IMR-90 (cell line): ENCODE results near the gene ABCC10. TPM values are rescaled to one million over a fixed set of nuclear protein-coding genes. Genes with fewer than 3 reads are reported as not detected.

ENCODE experiments used
- ATAC-seq: fragments of 200-7000 bp; cut with Tn5 transposase; 2 replicates; pipeline ENCODE4 v1.9.1; 2020; ENCODE audit warnings: low read depth, mild to moderate bottlenecking, moderate library complexity
- BruUV-seq: library from RNA; stranded (reverse); fragments of 400-500 nt; replicated peaks from 2 replicates; lab custom pipeline; 2021; lab: Mats Ljungman, UMichigan
- CTCF ChIA-PET: fragments of 300-600 bp; formaldehyde crosslinking; extraction: SDS; loops from one replicate; lab custom pipeline; 2021; ENCODE audit warnings: antibody characterized with exemption; lab: Yijun Ruan, JAX
- POLR2A ChIA-PET: fragments of 300-600 bp; sonication (Branson Sonifier 250); formaldehyde crosslinking; loops from one replicate; lab custom pipeline; 2022; ENCODE audit warnings: antibody characterized with exemption; ENCODE audit not compliant: unreplicated experiment; lab: Charles Lee
- DNase-seq: peaks from one replicate; pipeline ENCODE4 v3.0.0; 2013
- H2AFZ ChIP-seq: replicated peaks from 2 replicates; pipeline ENCODE3; 2013; ENCODE audit warnings: low read length, mild to moderate bottlenecking; ENCODE audit not compliant: poor library complexity
- H2AK5ac ChIP-seq: 2 replicates; pipeline ENCODE4 v1.6.1; 2013; ENCODE audit warnings: low read depth, low read length, inconsistent platforms
- H2AK9ac ChIP-seq: replicated peaks from 2 replicates; pipeline ENCODE3; 2013; ENCODE audit warnings: mild to moderate bottlenecking, low read depth, low read length, moderate library complexity; ENCODE audit not compliant: poor library complexity
- H2BK120ac ChIP-seq: 2 replicates; pipeline ENCODE4 v1.6.1; 2013; ENCODE audit warnings: low read depth, low read length, inconsistent platforms
- H2BK15ac ChIP-seq: 3 replicates; pipeline ENCODE4 v1.6.1; 2013; ENCODE audit warnings: low read depth, low read length, inconsistent platforms
- H2BK20ac ChIP-seq: 2 replicates; pipeline ENCODE4 v1.6.1; 2013; ENCODE audit warnings: low read depth, mild to moderate bottlenecking, inconsistent platforms, low read length, moderate library complexity
- H2BK5ac ChIP-seq: 2 replicates; pipeline ENCODE4 v1.6.1; 2013; ENCODE audit warnings: mild to moderate bottlenecking, low read depth, low read length, inconsistent platforms; ENCODE audit not compliant: poor library complexity, severe bottlenecking
- H3K14ac ChIP-seq: replicated peaks from 2 replicates; pipeline ENCODE4 v1.6.1; 2013; ENCODE audit warnings: low read depth, low read length, inconsistent platforms
- H3K18ac ChIP-seq: 2 replicates; pipeline ENCODE4 v1.6.1; 2013; ENCODE audit warnings: low read depth, low read length, control low read depth
- H3K23ac ChIP-seq: 2 replicates; pipeline ENCODE4 v1.6.1; 2013; ENCODE audit warnings: low read depth, low read length, inconsistent platforms
- H3K27ac ChIP-seq: 2 replicates; pipeline ENCODE4 v1.5.1; 2013; ENCODE audit warnings: mild to moderate bottlenecking, control low read depth, low read length; ENCODE audit not compliant: insufficient read depth
- H3K27me3 ChIP-seq: 2 replicates; pipeline ENCODE4 v1.6.1; 2013; ENCODE audit warnings: low read length; ENCODE audit not compliant: control insufficient read depth, insufficient read depth
- H3K36me3 ChIP-seq: 2 replicates; pipeline ENCODE4 v1.6.1; 2013; ENCODE audit warnings: low read length, mixed read lengths; ENCODE audit not compliant: control insufficient read depth, insufficient read depth
- H3K4ac ChIP-seq: 2 replicates; pipeline ENCODE4 v1.6.1; 2013; ENCODE audit warnings: low read depth, low read length, inconsistent platforms
- H3K4me1 ChIP-seq: 2 replicates; pipeline ENCODE4 v1.6.1; 2013; ENCODE audit warnings: low read length, mixed read lengths; ENCODE audit not compliant: control insufficient read depth, insufficient read depth
- H3K4me2 ChIP-seq: 2 replicates; pipeline ENCODE4 v1.6.1; 2013; ENCODE audit warnings: low read depth, mild to moderate bottlenecking, control low read depth, low read length, moderate library complexity
- H3K4me3 ChIP-seq: 2 replicates; pipeline ENCODE4 v1.5.1; 2013; ENCODE audit warnings: low read depth, mild to moderate bottlenecking, control low read depth, low read length, moderate library complexity; ENCODE audit not compliant: insufficient read depth
- H3K56ac ChIP-seq: 2 replicates; pipeline ENCODE4 v1.6.1; 2013; ENCODE audit warnings: low read length, inconsistent platforms; ENCODE audit not compliant: insufficient read depth; ENCODE audit errors: extremely low read depth
- H3K79me1 ChIP-seq, 2 experiments: 2 replicates each; pipeline ENCODE4 v1.6.1; 2013; ENCODE audit warnings: low read length in 2 of 2, inconsistent platforms in 1 of 2, low read depth in 1 of 2
- H3K9ac ChIP-seq: 2 replicates; pipeline ENCODE4 v1.6.1; 2013; ENCODE audit warnings: low read depth, low read length, control low read depth
- H3K9me1 ChIP-seq: 2 replicates; pipeline ENCODE4 v1.6.1; 2013; ENCODE audit warnings: low read length, inconsistent platforms; ENCODE audit not compliant: insufficient read depth
- H3K9me3 ChIP-seq: 2 replicates; pipeline ENCODE4 v1.6.1; 2013; ENCODE audit warnings: low read length; ENCODE audit not compliant: control insufficient read depth, insufficient read depth
- H4K20me1 ChIP-seq: 2 replicates; pipeline ENCODE4 v1.6.1; 2013; ENCODE audit warnings: low read length, inconsistent platforms; ENCODE audit not compliant: insufficient read depth
- H4K5ac ChIP-seq: 2 replicates; pipeline ENCODE4 v1.6.1; 2013; ENCODE audit warnings: mild to moderate bottlenecking, low read depth, low read length, control low read depth
- H4K8ac ChIP-seq, 2 experiments: 2 replicates each; pipeline ENCODE4 v1.6.1; 2013; ENCODE audit warnings: low read depth in 2 of 2, low read length in 2 of 2, control low read depth in 1 of 2, inconsistent platforms in 1 of 2
- H4K91ac ChIP-seq: 2 replicates; pipeline ENCODE4 v1.6.1; 2013; ENCODE audit warnings: low read depth, low read length, inconsistent platforms; ENCODE audit not compliant: insufficient read depth
- BHLHE40 ChIP-seq: fragments of 150-350 bp; IDR thresholded peaks from 2 replicates; pipeline ENCODE4 v1.6.1; 2016; ENCODE audit warnings: mild to moderate bottlenecking, low read depth, low read length
- CEBPB ChIP-seq: IDR thresholded peaks from 2 replicates; pipeline ENCODE4 v1.6.1; 2012; ENCODE audit warnings: low read depth, low read length, improper control_type of control experiment
- CHD1 ChIP-seq: IDR thresholded peaks from 2 replicates; pipeline ENCODE4 v1.6.1; 2012; ENCODE audit warnings: low read depth, low read length, improper control_type of control experiment
- CTCF ChIP-seq: conservative IDR thresholded peaks from 2 replicates; pipeline ENCODE4 v1.5.1; 2012; ENCODE audit warnings: mild to moderate bottlenecking, low read depth, low read length, improper control_type of control experiment
- FOS ChIP-seq: fragments of 150-350 bp; IDR thresholded peaks from 2 replicates; pipeline ENCODE4 v1.6.1; 2016; ENCODE audit warnings: low read depth, low read length
- MAFK ChIP-seq: IDR thresholded peaks from 2 replicates; pipeline ENCODE4 v1.6.1; 2012; ENCODE audit warnings: low read depth, low read length, improper control_type of control experiment
- MAZ ChIP-seq: IDR thresholded peaks from 2 replicates; pipeline ENCODE4 v1.6.1; 2012; ENCODE audit warnings: low read depth, mild to moderate bottlenecking, low read length, improper control_type of control experiment, moderate library complexity, borderline replicate concordance
- MXI1 ChIP-seq: IDR thresholded peaks from 2 replicates; pipeline ENCODE4 v1.6.1; 2012; ENCODE audit warnings: low read depth, mild to moderate bottlenecking, low read length, moderate library complexity, borderline replicate concordance
- NFE2L2 ChIP-seq: fragments of 150-350 bp; IDR thresholded peaks from 2 replicates; pipeline ENCODE4 v1.6.1; 2016; ENCODE audit warnings: low read depth, mild to moderate bottlenecking, low read length
- POLR2A ChIP-seq: IDR thresholded peaks from 2 replicates; pipeline ENCODE4 v1.6.1; 2012; ENCODE audit warnings: mild to moderate bottlenecking, low read depth, low read length
- RAD21 ChIP-seq: IDR thresholded peaks from 2 replicates; pipeline ENCODE4 v1.6.1; 2012; ENCODE audit warnings: low read length, improper control_type of control experiment
- RCOR1 ChIP-seq: IDR thresholded peaks from 2 replicates; pipeline ENCODE4 v1.6.1; 2012; ENCODE audit warnings: mild to moderate bottlenecking, low read length, improper control_type of control experiment; ENCODE audit not compliant: insufficient replicate concordance
- RFX5 ChIP-seq: IDR thresholded peaks from 2 replicates; pipeline ENCODE4 v1.8.0; 2012; ENCODE audit warnings: low read depth, mild to moderate bottlenecking, low read length, moderate library complexity
- SMC3 ChIP-seq: fragments of 150-350 bp; IDR thresholded peaks from 2 replicates; pipeline ENCODE4 v1.6.1; 2016; ENCODE audit warnings: low read depth, mild to moderate bottlenecking, antibody characterized with exemption, low read length, moderate library complexity
- WGBS, 2 experiments: methylation state at CpG; one replicate each; pipeline versions ENCODE4 v1.1.5 to v1.1.7; 2013; ENCODE audit warnings: missing lambda C conversion rate in 2 of 2; ENCODE audit not compliant: insufficient read length in 1 of 2; ENCODE audit errors: extremely low coverage in 2 of 2; 5-methylcytosine and 5-hydroxymethylcytosine counted together
- dilution Hi-C: fragments of 300-500 bp; cut with HindIII; formaldehyde crosslinking; loops from one replicate; pipeline ENCODE4 v1.14.3; 2018; ENCODE audit warnings: low sequenced_read_pairs; ENCODE audit not compliant: unreplicated experiment
- in situ Hi-C: fragments of 300-500 bp; cut with MboI; formaldehyde crosslinking; loops from 3 replicates; pipeline ENCODE4 v1.14.3; 2019; ENCODE audit warnings: low sequenced_read_pairs, inconsistent platforms, mixed read lengths
- intact Hi-C: fragments of 100-400 bp; cut with micrococcal nuclease; formaldehyde crosslinking; loops from 2 replicates; pipeline ENCODE4 v1.10.0; 2022
- polyA plus RNA-seq, 3 experiments: library from polyadenylated mRNA; depleted of rRNA; stranded (reverse); fragments of >200 nt; gene quantifications; 2 replicates each; pipeline ENCODE4 v1.2.3, GENCODE V29; 2012; ENCODE audit warnings: low replicate concordance in 1 of 3
- total RNA-seq: library from RNA; depleted of rRNA; stranded (reverse); fragments of >200 nt; gene quantifications from 2 replicates; pipeline ENCODE4 v1.2.3, GENCODE V29; 2012
- TF ChIP-seq, protein P1 (sequence below): fragments of 150-350 bp; IDR thresholded peaks from 2 replicates; pipeline ENCODE4 v1.6.1; 2016; ENCODE audit warnings: low read depth, mild to moderate bottlenecking, low read length, moderate library complexity, borderline replicate concordance
- TF ChIP-seq, protein P2 (sequence below): fragments of 150-350 bp; IDR thresholded peaks from 2 replicates; pipeline ENCODE4 v1.6.1; 2017; ENCODE audit warnings: mild to moderate bottlenecking, antibody characterized with exemption, low read length, low read depth

The ABCC10 gene
- total and polyA plus RNA-seq, 2 of the 4 experiments (the other 2 are of a cell fraction), result 7.0 to 26.3 TPM

GRCh38 chr6:43451348-43451747 is 24.0 kb downstream of the ABCC10 start:
- H2BK20ac ChIP-seq, result no peak overlapping the region
- no peak overlapping the region for H4K91ac ChIP-seq
- no peak overlapping the region for H2BK15ac ChIP-seq
- H3K9me3 ChIP-seq, result no peaks in the 10 kb centered on the region
- intact Hi-C loops (no loop called here), in situ Hi-C loops (no loop called here), dilution Hi-C loops (no loop called here)
- WGBS, 2 experiments, result no CpG with 5 or more reads among the region's 4 CpGs
- no TSS peak for BruUV-seq
- H3K23ac ChIP-seq, result no peak overlapping the region
- no peak overlapping the region for H2BK5ac ChIP-seq
- no peaks in the 10 kb centered on the region for H3K79me1 ChIP-seq
- TF ChIP-seq MXI1 (no peak), SMC3 (no peak), POLR2A (no peak), NFE2L2 (no peak), FOS (no peak), CHD1 (no peak), MAFK (no peak), CEBPB (no peak), RAD21 (no peak), MAZ (no peak), RFX5 (no peak), BHLHE40 (no peak), CTCF (no peak), RCOR1 (no peak)
- TF ChIP-seq, protein P1, sequence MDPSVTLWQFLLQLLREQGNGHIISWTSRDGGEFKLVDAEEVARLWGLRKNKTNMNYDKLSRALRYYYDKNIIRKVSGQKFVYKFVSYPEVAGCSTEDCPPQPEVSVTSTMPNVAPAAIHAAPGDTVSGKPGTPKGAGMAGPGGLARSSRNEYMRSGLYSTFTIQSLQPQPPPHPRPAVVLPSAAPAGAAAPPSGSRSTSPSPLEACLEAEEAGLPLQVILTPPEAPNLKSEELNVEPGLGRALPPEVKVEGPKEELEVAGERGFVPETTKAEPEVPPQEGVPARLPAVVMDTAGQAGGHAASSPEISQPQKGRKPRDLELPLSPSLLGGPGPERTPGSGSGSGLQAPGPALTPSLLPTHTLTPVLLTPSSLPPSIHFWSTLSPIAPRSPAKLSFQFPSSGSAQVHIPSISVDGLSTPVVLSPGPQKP, result no peak
- TF ChIP-seq, protein P2, sequence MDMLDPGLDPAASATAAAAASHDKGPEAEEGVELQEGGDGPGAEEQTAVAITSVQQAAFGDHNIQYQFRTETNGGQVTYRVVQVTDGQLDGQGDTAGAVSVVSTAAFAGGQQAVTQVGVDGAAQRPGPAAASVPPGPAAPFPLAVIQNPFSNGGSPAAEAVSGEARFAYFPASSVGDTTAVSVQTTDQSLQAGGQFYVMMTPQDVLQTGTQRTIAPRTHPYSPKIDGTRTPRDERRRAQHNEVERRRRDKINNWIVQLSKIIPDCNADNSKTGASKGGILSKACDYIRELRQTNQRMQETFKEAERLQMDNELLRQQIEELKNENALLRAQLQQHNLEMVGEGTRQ, result no peak
- H4K20me1 ChIP-seq, result no peaks in the 10 kb centered on the region; the same call in 1 of the 2 replicates
- no peak overlapping the region for H2AK5ac ChIP-seq
- H3K4me3 ChIP-seq, result no peak overlapping the region
- ChIA-PET POLR2A (no interaction called here), CTCF (no interaction called here)
- no peak overlapping the region for H3K14ac ChIP-seq
- no peak overlapping the region for H4K5ac ChIP-seq
- ATAC-seq (no peak), DNase-seq (no peak)
- peaks cover 2% of the 10 kb centered on the region; the same call in 1 of the 2 replicates for H3K4me1 ChIP-seq
- H3K9ac ChIP-seq, result no peak overlapping the region
- no peak overlapping the region for H3K18ac ChIP-seq
- H3K4ac ChIP-seq, result no peak overlapping the region
- H3K9me1 ChIP-seq, result peaks cover 4% of the 10 kb centered on the region; the same call in 1 of the 2 replicates
- H4K8ac ChIP-seq, result no peak overlapping the region
- H3K27ac ChIP-seq, result no peak overlapping the region
- peaks cover 49% of the 10 kb centered on the region for H3K36me3 ChIP-seq
- peaks cover 8% of the 10 kb centered on the region for H3K27me3 ChIP-seq
- H3K4me2 ChIP-seq, result no peak overlapping the region
- no peak overlapping the region for H2AK9ac ChIP-seq
- no peak overlapping the region for H3K56ac ChIP-seq
- H2AFZ ChIP-seq, result no peak overlapping the region
- no peak overlapping the region for H2BK120ac ChIP-seq
